Subcutaneous abdominal adipose tissue (tissue), 5 donors: ENCODE measurements around the gene GRB10.
"Not testable (repeated sequence)": the region's sequence is repeated elsewhere in the genome, so short reads cannot be mapped to it uniquely, and the experiment has no call there.

ENCODE experiments used
- H3K27ac ChIP-seq: one replicate; pipeline ENCODE4 v1.7.0; 2013; ENCODE audit warnings: low read depth, mild to moderate bottlenecking, inconsistent platforms, low read length, moderate library complexity
- H3K27me3 ChIP-seq, 5 donors: one replicate each; pipeline ENCODE4 v1.7.0; 2013; ENCODE audit warnings: low read length in 5 of 5, inconsistent platforms in 1 of 5; ENCODE audit not compliant: control insufficient read depth in 5 of 5, insufficient read depth in 4 of 5
- H3K36me3 ChIP-seq, 5 donors: one replicate each; pipeline ENCODE4 v1.7.0; 2013; ENCODE audit warnings: low read length in 5 of 5; ENCODE audit not compliant: control insufficient read depth in 5 of 5, insufficient read depth in 5 of 5
- H3K4me1 ChIP-seq, 5 donors: one replicate each; pipeline ENCODE4 v1.7.0; 2013; ENCODE audit warnings: low read length in 5 of 5, mild to moderate bottlenecking in 3 of 5, moderate library complexity in 1 of 5; ENCODE audit not compliant: control insufficient read depth in 5 of 5, insufficient read depth in 5 of 5
- H3K4me3 ChIP-seq, 5 donors: one replicate each; pipeline ENCODE4 v1.7.0; 2013; ENCODE audit warnings: low read length in 5 of 5, low read depth in 1 of 5
- H3K9ac ChIP-seq, 5 donors: one replicate each; pipeline ENCODE4 v1.7.0; 2013; ENCODE audit warnings: low read length in 5 of 5, mild to moderate bottlenecking in 4 of 5, moderate library complexity in 3 of 5
- H3K9me3 ChIP-seq, 5 donors: one replicate each; pipeline ENCODE4 v1.7.0; 2013; ENCODE audit warnings: low read length in 5 of 5; ENCODE audit not compliant: control insufficient read depth in 5 of 5
- donor health status: healthy.
- donor health status: healthy.
- donor health status: healthy.
- donor health status: healthy.
- donor health status: healthy.

GRB10 gene

GRCh38 chr7:50576388-50576787, 206.3 kb downstream of the GRB10 start:
- H3K9ac ChIP-seq, H3K4me3 ChIP-seq, H3K27me3 ChIP-seq, H3K4me1 ChIP-seq, H3K36me3 ChIP-seq, H3K27ac ChIP-seq, H3K9me3 ChIP-seq: not testable (repeated sequence)

GRCh38 chr7:50567715-50568261, 214.9 kb downstream of the GRB10 start:
- Histone ChIP-seq H3K4me3 (no peak overlapping the region), H3K27ac (no peak overlapping the region), H3K4me1 (peaks cover 3 to 21% (median 19%) of the 10 kb centered on the region in 5 donors), H3K27me3 (peaks cover 0 to 3% (median 0%) of the 10 kb centered on the region in 5 donors), H3K9me3 (no peaks in the 10 kb centered on the region), H3K9ac (no peak overlapping the region), H3K36me3 (no peaks in the 10 kb centered on the region)

GRCh38 chr7:50565977-50566376, 216.7 kb downstream of the GRB10 start:
- Histone ChIP-seq H3K4me3 (no peak overlapping the region), H3K27ac (no peak overlapping the region), H3K36me3 (no peaks in the 10 kb centered on the region), H3K9ac (no peak overlapping the region), H3K9me3 (no peaks in the 10 kb centered on the region), H3K4me1 (peaks cover 3 to 21% (median 19%) of the 10 kb centered on the region in 5 donors), H3K27me3 (peaks cover 0 to 6% (median 4%) of the 10 kb centered on the region in 5 donors)

GRCh38 chr7:50565559-50565916, 217.2 kb downstream of the GRB10 start:
- peaks cover 3 to 21% (median 19%) of the 10 kb centered on the region in 5 donors for H3K4me1 ChIP-seq
- no peaks in the 10 kb centered on the region for H3K9me3 ChIP-seq
- no peaks in the 10 kb centered on the region for H3K36me3 ChIP-seq
- no peak overlapping the region for H3K27ac ChIP-seq
- H3K9ac ChIP-seq = no peak overlapping the region
- no peak overlapping the region for H3K4me3 ChIP-seq
- peaks cover 0 to 11% (median 4%) of the 10 kb centered on the region in 5 donors for H3K27me3 ChIP-seq

- Histone ChIP-seq H3K4me3 (peak within 1 kb of the TSS in 1 of 5 donors; percentile 4), H3K36me3 (no peaks in the 10 kb centered on the region), H3K9me3 (no peaks in the 10 kb centered on the region), H3K27ac (no peak within 1 kb of the TSS), H3K27me3 (peaks cover 0 to 17% (median 6%) of the 10 kb centered on the region in 5 donors), H3K4me1 (peaks cover 3 to 21% (median 19%) of the 10 kb centered on the region in 5 donors), H3K9ac (no peak within 1 kb of the TSS)
Observed at GRCh38 chr7:50564640-50565558, 217.8 kb downstream of the GRB10 start, which contains the start of gene DDC. TSS of gene DDC (minus strand) at chr7:50565405. CDS start at chr7:50544085, 21,320 bp downstream.

- Histone ChIP-seq H3K4me3 (no peak overlapping the region), H3K36me3 (no peaks in the 10 kb centered on the region), H3K4me1 (peaks cover 3 to 21% (median 19%) of the 10 kb centered on the region in 5 donors)
Observed at GRCh38 chr7:50564171-50564570, 218.5 kb downstream of the GRB10 start.

GRCh38 chr7:50562136-50562535, 220.6 kb downstream of the GRB10 start:
- no peaks in the 10 kb centered on the region for H3K36me3 ChIP-seq
- H3K9me3 ChIP-seq = no peaks in the 10 kb centered on the region
- no peak overlapping the region for H3K27ac ChIP-seq
- H3K4me3 ChIP-seq = no peak overlapping the region
- no peak overlapping the region for H3K9ac ChIP-seq
- H3K4me1 ChIP-seq = peaks cover 3 to 24% (median 19%) of the 10 kb centered on the region in 5 donors
- H3K27me3 ChIP-seq = peaks cover 0 to 22% (median 6%) of the 10 kb centered on the region in 5 donors

More at GRCh38 chr7:50564171-50564570, 218.5 kb downstream of the GRB10 start:
- no peak overlapping the region for H3K27ac ChIP-seq
- H3K9ac ChIP-seq = no peak overlapping the region
- peaks cover 0 to 18% (median 6%) of the 10 kb centered on the region in 5 donors for H3K27me3 ChIP-seq
- H3K9me3 ChIP-seq = no peaks in the 10 kb centered on the region

GRCh38 chr7:50560865-50561351, 221.8 kb downstream of the GRB10 start:
- Histone ChIP-seq H3K4me1 (peaks cover 3 to 34% (median 27%) of the 10 kb centered on the region in 5 donors), H3K27ac (no peak overlapping the region), H3K4me3 (no peak overlapping the region), H3K9ac (no peak overlapping the region), H3K27me3 (peaks cover 0 to 22% (median 6%) of the 10 kb centered on the region in 5 donors), H3K36me3 (no peaks in the 10 kb centered on the region), H3K9me3 (no peaks in the 10 kb centered on the region)

- no peaks in the 10 kb centered on the region for H3K9me3 ChIP-seq
- H3K36me3 ChIP-seq = no peaks in the 10 kb centered on the region
- no peak overlapping the region for H3K4me3 ChIP-seq
- no peak overlapping the region for H3K9ac ChIP-seq
- peaks cover 1 to 24% (median 18%) of the 10 kb centered on the region in 5 donors for H3K4me1 ChIP-seq
- peaks cover 4 to 22% (median 6%) of the 10 kb centered on the region in 5 donors for H3K27me3 ChIP-seq
- H3K27ac ChIP-seq = no peak overlapping the region
Observed at GRCh38 chr7:50559881-50560280, 222.8 kb downstream of the GRB10 start.
